HCT116 (cell line): ENCODE measurements around the gene FERMT2. TPM values are rescaled to one million over a fixed set of nuclear protein-coding genes. Genes with fewer than 3 reads are reported as not detected.

Experiments
- ATAC-seq: fragments of 200-7000 bp; cut with Tn5 transposase; 2 replicates; pipeline ENCODE4 v1.9.1; 2020; ENCODE audit warnings: mild to moderate bottlenecking, moderate library complexity
- BruUV-seq: library from RNA; stranded (reverse); fragments of 400-500 nt; replicated peaks from 2 replicates; lab custom pipeline; 2021; lab: Mats Ljungman, UMichigan
- CTCF ChIA-PET: fragments of 300-600 bp; sonication (Branson Sonifier 250); formaldehyde crosslinking; loops from one replicate; lab custom pipeline; 2021; ENCODE audit warnings: antibody characterized with exemption; lab: Charles Lee
- POLR2A ChIA-PET: fragments of 300-600, 350-600 bp; sonication (Branson Sonifier 250); formaldehyde crosslinking; loops from one replicate; lab custom pipeline; 2021; ENCODE audit warnings: antibody characterized with exemption; lab: Charles Lee
- RAD21 ChIA-PET, 2 experiments: fragments of 300-600 bp; sonication (Branson Sonifier 250); formaldehyde crosslinking; loops; one replicate each; lab custom pipeline; 2023; ENCODE audit warnings: low total read pairs in 2 of 2; ENCODE audit not compliant: uncharacterized antibody in 2 of 2, unreplicated experiment in 2 of 2, low non-redundant PET in 1 of 2; lab: Charles Lee
- DNase-seq: peaks from one replicate; pipeline ENCODE4 v3.0.0-alpha.2; 2010; ENCODE audit warnings: low read depth, low spot score
- H2AFZ ChIP-seq: fragments of 200-600 bp; shearing (Covaris generic), sonication (generic); 2 replicates; pipeline ENCODE4 v1.6.1; 2017; ENCODE audit warnings: low read depth, mixed run types, mixed read lengths, antibody characterized with exemption, low read length; ENCODE audit not compliant: poor library complexity, severe bottlenecking
- H3K27ac ChIP-seq: 2 replicates; pipeline ENCODE4 v1.5.1; 2012; ENCODE audit warnings: low read depth, low read length
- H3K27me3 ChIP-seq: fragments of 200-600 bp; sonication (generic); 2 replicates; pipeline ENCODE4 v1.6.1; 2016; ENCODE audit warnings: mixed run types, low read length, mixed read lengths; ENCODE audit not compliant: insufficient read depth
- H3K36me3 ChIP-seq, 2 experiments: fragments of 200-500 bp in 1 of 2; fragments of 200-600 bp in 1 of 2; sonication (Bioruptor generic) in 1 of 2; sonication (generic) in 1 of 2; 2 replicates each; pipeline versions ENCODE4 v1.5.1 to v1.6.1; 2014 to 2016; ENCODE audit warnings: low read length in 2 of 2, inconsistent platforms in 1 of 2, mixed read lengths in 1 of 2, mixed run types in 1 of 2; ENCODE audit not compliant: insufficient read depth in 2 of 2, control insufficient read depth in 1 of 2
- H3K4me1 ChIP-seq, 2 experiments: fragments of 200-600 bp in 1 of 2; sonication (generic) in 1 of 2; 2 replicates each; pipeline versions ENCODE4 v1.5.1 to v1.6.1; 2012 to 2017; ENCODE audit warnings: low read length in 2 of 2, inconsistent platforms in 1 of 2, mild to moderate bottlenecking in 1 of 2, mixed read lengths in 1 of 2, mixed run types in 1 of 2, moderate library complexity in 1 of 2; ENCODE audit not compliant: insufficient read depth in 2 of 2, control insufficient read depth in 1 of 2
- H3K4me2 ChIP-seq: fragments of 200-600 bp; sonication (generic); 2 replicates; pipeline ENCODE4 v1.6.1; 2017; ENCODE audit warnings: mixed run types, low read length, mixed read lengths
- H3K4me3 ChIP-seq, 2 experiments: fragments of 200-600 bp in 1 of 2; sonication (generic) in 1 of 2; replicated peaks in 1 of 2; 2 replicates each; pipeline ENCODE4 v1.5.1; 2011 to 2016; ENCODE audit warnings: low read length in 2 of 2, control low read depth in 1 of 2, low read depth in 1 of 2, mild to moderate bottlenecking in 1 of 2, mixed read lengths in 1 of 2, mixed run types in 1 of 2
- H3K79me2 ChIP-seq: fragments of 200-600 bp; sonication (generic); 2 replicates; pipeline ENCODE4 v1.6.1; 2017; ENCODE audit warnings: mild to moderate bottlenecking, mixed run types, low read length, moderate library complexity, mixed read lengths; ENCODE audit not compliant: insufficient read depth
- H3K9ac ChIP-seq: fragments of 200-600 bp; sonication (generic); 2 replicates; pipeline ENCODE4 v1.6.1; 2016; ENCODE audit warnings: low read length, mixed read lengths
- H3K9me2 ChIP-seq: fragments of 200-600 bp; sonication (generic), shearing (Covaris generic); 2 replicates; pipeline ENCODE4 v1.6.1; 2017; ENCODE audit warnings: mixed run types, mild to moderate bottlenecking, moderate library complexity; ENCODE audit not compliant: insufficient read depth
- H3K9me3 ChIP-seq, 2 experiments: fragments of 200-500 bp in 1 of 2; fragments of 200-600 bp in 1 of 2; sonication (Bioruptor generic) in 1 of 2; sonication (generic) in 1 of 2; 2 replicates each; pipeline ENCODE4 v1.6.1; 2014 to 2017; ENCODE audit warnings: low read length in 2 of 2, mixed read lengths in 2 of 2, inconsistent platforms in 1 of 2, low read depth in 1 of 2, mild to moderate bottlenecking in 1 of 2, mixed run types in 1 of 2, moderate library complexity in 1 of 2; ENCODE audit not compliant: control insufficient read depth in 1 of 2, insufficient read depth in 1 of 2
- H4K20me1 ChIP-seq: fragments of 200-600 bp; sonication (generic), shearing (Covaris generic); 2 replicates; pipeline ENCODE4 v1.6.1; 2017; ENCODE audit warnings: mixed run types, mild to moderate bottlenecking, moderate library complexity; ENCODE audit not compliant: insufficient read depth
- ELF1 ChIP-seq: IDR thresholded peaks from 2 replicates; pipeline ENCODE4 v1.6.1; 2012; ENCODE audit warnings: low read depth, borderline replicate concordance
- EZH2 ChIP-seq: fragments of 200-600 bp; sonication (generic); IDR thresholded peaks from 2 replicates; pipeline ENCODE4 v1.6.1; 2017; ENCODE audit warnings: antibody characterized with exemption, mixed run types
- EZH2phosphoT487 ChIP-seq: fragments of 200-600 bp; IDR thresholded peaks from 2 replicates; pipeline ENCODE4 v1.6.1; 2018; ENCODE audit warnings: antibody characterized with exemption, borderline replicate concordance
- FOSL1 ChIP-seq: IDR thresholded peaks from 2 replicates; pipeline ENCODE4 v1.6.1; 2012; ENCODE audit warnings: low read depth
- POLR2A ChIP-seq: IDR thresholded peaks from 2 replicates; pipeline ENCODE4 v1.7.0; 2011; ENCODE audit warnings: borderline replicate concordance; ENCODE audit not compliant: insufficient read depth, insufficient read length; ENCODE audit errors: extremely low read depth
- REST ChIP-seq: IDR thresholded peaks from 2 replicates; pipeline ENCODE4 v1.6.1; 2012; ENCODE audit warnings: low read depth
- SIN3A ChIP-seq: IDR thresholded peaks from 2 replicates; pipeline ENCODE4 v1.6.1; 2012; ENCODE audit warnings: low read depth
- TCF7L2 ChIP-seq: IDR thresholded peaks from 2 replicates; pipeline ENCODE4 v1.7.0; 2011; ENCODE audit warnings: borderline replicate concordance, inconsistent platforms; ENCODE audit not compliant: insufficient read depth, insufficient read length; ENCODE audit errors: extremely low read depth
- ZBTB33 ChIP-seq: IDR thresholded peaks from 2 replicates; pipeline ENCODE4 v1.6.1; 2011; ENCODE audit warnings: mild to moderate bottlenecking, low read length, moderate library complexity; ENCODE audit not compliant: insufficient replicate concordance; ENCODE audit errors: extremely low read depth
- ZFX ChIP-seq: fragments of 450-650 bp; IDR thresholded peaks from 2 replicates; pipeline ENCODE4 v1.6.1; 2017
- intact Hi-C: fragments of 100-400 bp; cut with micrococcal nuclease; formaldehyde crosslinking; loops from 2 replicates; pipeline ENCODE4 v1.10.0; 2022
- total RNA-seq: library from RNA; stranded (reverse); gene quantifications from one replicate; pipeline ENCODE4 v1.2.1, GENCODE V29; 2021; ENCODE audit not compliant: unreplicated experiment
- TF ChIP-seq, protein P1 (sequence below): IDR thresholded peaks from 2 replicates; pipeline ENCODE4 v1.6.1; 2012

The FERMT2 gene
- total RNA-seq, 1 experiment from 2014 or later, result 24.8 TPM

DNA sequence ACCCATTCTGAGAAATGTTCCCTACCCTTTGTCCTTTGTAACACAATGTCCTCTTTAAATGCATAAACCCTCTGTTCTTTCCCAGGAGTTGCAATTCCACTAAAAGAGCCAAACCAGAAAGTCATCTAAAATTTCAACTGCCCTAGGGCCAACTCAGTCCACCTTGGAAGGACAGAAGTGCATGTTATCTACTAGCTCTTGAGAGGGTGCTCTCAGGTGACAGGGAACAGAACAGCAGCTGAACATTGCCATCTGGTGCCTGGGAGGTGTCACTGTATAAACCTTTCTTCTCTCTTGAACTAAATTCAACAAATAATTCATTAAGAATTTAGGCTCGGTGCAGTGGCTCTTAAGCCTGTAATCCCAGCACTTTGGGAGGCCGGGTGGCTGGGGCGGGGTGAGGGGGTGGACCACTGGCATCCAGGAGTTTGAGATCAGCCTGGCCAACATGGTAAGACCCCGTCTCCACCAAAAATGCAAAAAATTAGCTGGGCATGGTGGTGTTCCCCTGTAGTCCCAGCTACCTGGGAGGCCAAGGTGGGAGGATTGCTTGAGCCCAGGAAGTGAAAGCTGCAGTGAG is 10.3 kb upstream of the FERMT2 start (continued):
- TF ChIP-seq REST (no peak), ZFX (no peak), EZH2phosphoT487 (no peak), SIN3A (no peak)

DNA sequence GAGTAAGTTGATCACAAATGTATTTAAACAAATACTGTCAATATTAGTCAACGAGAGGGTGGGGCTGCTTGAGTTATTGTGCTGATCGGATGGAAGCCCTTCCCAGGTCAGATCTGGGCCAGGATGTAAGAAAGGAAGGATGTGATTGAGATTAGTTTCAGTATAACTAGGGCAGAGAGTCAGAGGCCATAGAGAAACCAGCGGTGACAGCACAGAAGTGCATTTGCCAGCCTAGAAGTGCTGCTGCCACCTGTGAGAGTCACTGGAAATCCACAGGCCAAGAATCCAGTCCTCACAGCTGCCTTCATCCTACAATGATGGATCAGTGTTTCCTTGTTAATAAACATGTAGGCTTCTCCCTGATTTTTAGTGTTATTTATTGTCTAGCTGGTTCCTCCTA is 9.8 kb upstream of the FERMT2 start:
- no peaks in the 10 kb centered on the region for H3K27me3 ChIP-seq
- no peak for DNase-seq
- H3K9me3 ChIP-seq, result no peaks in the 10 kb centered on the region
- peak; percentile 15; the same call in 1 of the 2 replicates for ATAC-seq
- no peak overlapping the region for H3K27ac ChIP-seq
- 0 out of 4 replicates have a peak, but pooled peaks cover 0 to 6% of the 10 kb centered on the region in 2 experiments for H3K4me1 ChIP-seq
- no peaks in the 10 kb centered on the region for H3K9me2 ChIP-seq
- H3K36me3 ChIP-seq, result no peaks in the 10 kb centered on the region
- POLR2A ChIA-PET, result interaction anchor here (0.9 to 1.4 kb wide), 3 partner anchors 8 to 12 kb away, joined by 3 to 5 read pairs (median 4); partner anchors contain the start of gene FERMT2
- H4K20me1 ChIP-seq, result no peaks in the 10 kb centered on the region
- intact Hi-C loops, result loop anchor here (1.0 to 5.0 kb wide), 2 partner anchors 137 to 663 kb away; no protein-coding TSS in a partner anchor
- CTCF ChIA-PET, result interaction anchor here (0.7 to 2.4 kb wide), 10 partner anchors 9 to 346 kb away, joined by 3 to 18 read pairs (median 4); partner anchors contain the start of genes FERMT2 and STYX
- no peaks in the 10 kb centered on the region for H3K79me2 ChIP-seq
- RAD21 ChIA-PET, result interaction anchor here (0.7 to 1.1 kb wide), 6 partner anchors 8 to 137 kb away, joined by 3 to 13 read pairs (median 4); no protein-coding TSS in a partner anchor
- H3K4me3 ChIP-seq, result no peak overlapping the region
- no peak overlapping the region for H3K9ac ChIP-seq
- H3K4me2 ChIP-seq, result peak overlapping the region; percentile 8; the same call in 1 of the 2 replicates
- no TSS peak for BruUV-seq
- H2AFZ ChIP-seq, result no peak overlapping the region
- TF ChIP-seq ELF1, result no peak
- no peak for TF ChIP-seq REST
- TF ChIP-seq ZBTB33, result no peak
- TF ChIP-seq ZFX, result no peak
- no peak for TF ChIP-seq EZH2
- no peak for TF ChIP-seq TCF7L2
- TF ChIP-seq, protein P1, sequence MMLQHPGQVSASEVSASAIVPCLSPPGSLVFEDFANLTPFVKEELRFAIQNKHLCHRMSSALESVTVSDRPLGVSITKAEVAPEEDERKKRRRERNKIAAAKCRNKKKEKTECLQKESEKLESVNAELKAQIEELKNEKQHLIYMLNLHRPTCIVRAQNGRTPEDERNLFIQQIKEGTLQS, result no peak
- TF ChIP-seq FOSL1, result no peak
- TF ChIP-seq POLR2A, result no peak
